Keratinocyte (primary cell): ENCODE data around the gene TSPAN10. TPM values are rescaled to one million over a fixed set of nuclear protein-coding genes. Genes with fewer than 3 reads are reported as not detected.

ENCODE experiments used
- DNase-seq: peaks from one replicate; pipeline ENCODE4 v3.0.0-alpha.2; 2011; ENCODE audit warnings: low read depth, missing footprints, low spot score
- FAIRE-seq: peaks from 2 replicates; lab custom pipeline; 2011; peaks lifted over from hg19 to GRCh38; lab: Jason Lieb, UNC
- H2AFZ ChIP-seq: 2 replicates; pipeline ENCODE4 v1.6.0; 2012; ENCODE audit warnings: low read length, control low read depth, inconsistent platforms; ENCODE audit not compliant: control insufficient read depth
- H3K27ac ChIP-seq: 2 replicates; pipeline ENCODE4 v1.5.1; 2011; ENCODE audit warnings: low read length; ENCODE audit not compliant: control insufficient read depth, insufficient read depth
- H3K27me3 ChIP-seq: 3 replicates; pipeline ENCODE4 v1.6.0; 2011; ENCODE audit warnings: low read length; ENCODE audit not compliant: control insufficient read depth, insufficient read depth; ENCODE audit errors: extremely low read depth
- H3K36me3 ChIP-seq, 2 experiments: 2 replicates in 1 of 2; 3 replicates in 1 of 2; pipeline ENCODE4 v1.5.1; 2011; ENCODE audit warnings: low read length in 2 of 2, mild to moderate bottlenecking in 1 of 2; ENCODE audit not compliant: control insufficient read depth in 2 of 2, insufficient read depth in 2 of 2; ENCODE audit errors: extremely low read depth in 1 of 2
- H3K4me1 ChIP-seq: 3 replicates; pipeline ENCODE4 v1.5.1; 2011; ENCODE audit warnings: low read length; ENCODE audit not compliant: control insufficient read depth, insufficient read depth; ENCODE audit errors: extremely low read depth
- H3K4me2 ChIP-seq: 3 replicates; pipeline ENCODE4 v1.6.0; 2011; ENCODE audit warnings: low read depth, low read length; ENCODE audit not compliant: control insufficient read depth, insufficient read depth; ENCODE audit errors: extremely low read depth
- H3K4me3 ChIP-seq, 3 experiments: fragments of 200-600 bp in 1 of 3; sonication (generic) in 1 of 3; 2 replicates in 2 of 3; 3 replicates in 1 of 3; pipeline ENCODE4 v1.5.1; 2011 to 2016; ENCODE audit warnings: low read length in 3 of 3, mild to moderate bottlenecking in 3 of 3, control low read depth in 2 of 3, inconsistent platforms in 1 of 3, low read depth in 1 of 3, mixed read lengths in 1 of 3, mixed run types in 1 of 3, moderate library complexity in 1 of 3; ENCODE audit not compliant: control insufficient read depth in 2 of 3, insufficient read depth in 2 of 3; ENCODE audit errors: extremely low read depth in 1 of 3
- H3K79me2 ChIP-seq: 2 replicates; pipeline ENCODE4 v1.6.0; 2012; ENCODE audit warnings: low read length; ENCODE audit not compliant: control insufficient read depth, insufficient read depth
- H3K9ac ChIP-seq: 3 replicates; pipeline ENCODE4 v1.6.0; 2011; ENCODE audit warnings: low read length; ENCODE audit not compliant: control insufficient read depth, insufficient read depth; ENCODE audit errors: extremely low read depth
- H3K9me1 ChIP-seq: 3 replicates; pipeline ENCODE4 v1.6.0; 2011; ENCODE audit warnings: low read length; ENCODE audit not compliant: control insufficient read depth, insufficient read depth; ENCODE audit errors: extremely low read depth
- H3K9me3 ChIP-seq: 2 replicates; pipeline ENCODE4 v1.5.1; 2012; ENCODE audit warnings: low read depth, low read length; ENCODE audit not compliant: control insufficient read depth
- H4K20me1 ChIP-seq: 3 replicates; pipeline ENCODE4 v1.6.0; 2011; ENCODE audit warnings: low read length; ENCODE audit not compliant: control insufficient read depth, insufficient read depth; ENCODE audit errors: extremely low read depth
- CTCF ChIP-seq, 3 experiments: IDR thresholded peaks in 1 of 3; conservative IDR thresholded peaks in 1 of 3; optimal IDR thresholded peaks in 1 of 3; 2 replicates in 2 of 3; 3 replicates in 1 of 3; pipeline versions ENCODE3 to v1.5.1; 2011; ENCODE audit warnings: low read length in 3 of 3, mild to moderate bottlenecking in 3 of 3, moderate library complexity in 2 of 3, control low read depth in 1 of 3, inconsistent platforms in 1 of 3; ENCODE audit not compliant: insufficient read depth in 2 of 3; ENCODE audit errors: extremely low read depth in 1 of 3
- EZH2 ChIP-seq: IDR thresholded peaks from one replicate; pipeline ENCODE4 v1.6.1; 2012; ENCODE audit warnings: inconsistent platforms, mild to moderate bottlenecking, low read length, moderate library complexity
- dilution Hi-C: fragments of 300-500 bp; cut with MboI; formaldehyde crosslinking; loops from one replicate; pipeline ENCODE4 v1.7.0; 2020; ENCODE audit warnings: low sequenced_read_pairs; ENCODE audit not compliant: extremely low pct_ligation_motif_present
- polyA plus RNA-seq, 5 experiments: library from polyadenylated mRNA; depleted of rRNA in 3 of 5; stranded (reverse) in 3 of 5; stranded (forward) in 1 of 5; unstranded in 1 of 5; fragments of >200 nt; gene quantifications; 1 replicate in 1 of 5; 2 replicates in 3 of 5; 3 replicates in 1 of 5; pipeline versions ENCODE4 v1.2.1 to v1.2.3, GENCODE V29; 2011 to 2012; ENCODE audit warnings: missing spikeins in 2 of 5, low read depth in 1 of 5, low replicate concordance in 1 of 5

TSPAN10 gene
- polyA plus RNA-seq, 1 donor (not counting 4 experiments of a cell fraction or from before 2014, with no cell fraction given) = 0.89 TPM

GRCh38 chr17:81638683-81639082 is 1.7 kb downstream of the TSPAN10 start:
- dilution Hi-C loops = no loop called here

GRCh38 chr17:81640011-81640410 is 3.0 kb downstream of the TSPAN10 start:
- TF ChIP-seq EZH2 = no peak
- TF ChIP-seq CTCF (optimal IDR thresholded peaks at IDR 0.05 in 1 of 3, IDR thresholded peaks at IDR 0.05 in 1 of 3, conservative IDR thresholded peaks at IDR 0.05 in 1 of 3; ENCODE audit: extremely low read depth in 1 of 3, insufficient read depth in 2 of 3, low read length in 3 of 3) = no peak
- no peak overlapping the region for H3K4me2 ChIP-seq

More at GRCh38 chr17:81638683-81639082, 1.7 kb downstream of the TSPAN10 start:
- H3K9me3 ChIP-seq = no peaks in the 10 kb centered on the region
- H3K9me1 ChIP-seq = no peaks in the 10 kb centered on the region
- H2AFZ ChIP-seq = no peak overlapping the region
- no peak for TF ChIP-seq CTCF (optimal IDR thresholded peaks at IDR 0.05 in 1 of 3, IDR thresholded peaks at IDR 0.05 in 1 of 3, conservative IDR thresholded peaks at IDR 0.05 in 1 of 3; ENCODE audit: extremely low read depth in 1 of 3, insufficient read depth in 2 of 3, low read length in 3 of 3)
- TF ChIP-seq EZH2 = no peak
- H3K27ac ChIP-seq = no peak overlapping the region
- H3K4me2 ChIP-seq = no peak overlapping the region
- peaks cover 25% of the 10 kb centered on the region for H3K4me1 ChIP-seq
- no peaks in the 10 kb centered on the region for H3K27me3 ChIP-seq
- no peak for DNase-seq
- H3K79me2 ChIP-seq = peaks cover 30% of the 10 kb centered on the region
- H3K4me3 ChIP-seq = no peak overlapping the region
- H4K20me1 ChIP-seq = no peaks in the 10 kb centered on the region
- H3K36me3 ChIP-seq = peaks cover 0 to 2% of the 10 kb centered on the region in 2 experiments
- H3K9ac ChIP-seq = no peak overlapping the region
- no peak for FAIRE-seq

More at GRCh38 chr17:81640011-81640410, 3.0 kb downstream of the TSPAN10 start:
- Histone ChIP-seq H3K27me3 (no peaks in the 10 kb centered on the region), H3K36me3 (no peaks in the 10 kb centered on the region), H3K27ac (no peak overlapping the region), H3K4me3 (no peak overlapping the region), H3K9ac (no peak overlapping the region), H4K20me1 (no peaks in the 10 kb centered on the region), H3K9me3 (no peaks in the 10 kb centered on the region), H3K79me2 (peaks cover 17% of the 10 kb centered on the region), H3K4me1 (peaks cover 25% of the 10 kb centered on the region), H3K9me1 (no peaks in the 10 kb centered on the region), H2AFZ (no peak overlapping the region)
- DNase-seq (no peak), FAIRE-seq (no peak)
- dilution Hi-C loops = no loop called here
